ENCODE results near the gene IDH2. TPM values are rescaled to one million over a fixed set of nuclear protein-coding genes. Genes with fewer than 3 reads are reported as not detected.
A peak's percentile ranks its signal among the peaks of the same experiment; 100 is the strongest.

Gene IDH2
- total RNA-seq, 1 experiment from 2014 or later, result 53.3 TPM

DNA sequence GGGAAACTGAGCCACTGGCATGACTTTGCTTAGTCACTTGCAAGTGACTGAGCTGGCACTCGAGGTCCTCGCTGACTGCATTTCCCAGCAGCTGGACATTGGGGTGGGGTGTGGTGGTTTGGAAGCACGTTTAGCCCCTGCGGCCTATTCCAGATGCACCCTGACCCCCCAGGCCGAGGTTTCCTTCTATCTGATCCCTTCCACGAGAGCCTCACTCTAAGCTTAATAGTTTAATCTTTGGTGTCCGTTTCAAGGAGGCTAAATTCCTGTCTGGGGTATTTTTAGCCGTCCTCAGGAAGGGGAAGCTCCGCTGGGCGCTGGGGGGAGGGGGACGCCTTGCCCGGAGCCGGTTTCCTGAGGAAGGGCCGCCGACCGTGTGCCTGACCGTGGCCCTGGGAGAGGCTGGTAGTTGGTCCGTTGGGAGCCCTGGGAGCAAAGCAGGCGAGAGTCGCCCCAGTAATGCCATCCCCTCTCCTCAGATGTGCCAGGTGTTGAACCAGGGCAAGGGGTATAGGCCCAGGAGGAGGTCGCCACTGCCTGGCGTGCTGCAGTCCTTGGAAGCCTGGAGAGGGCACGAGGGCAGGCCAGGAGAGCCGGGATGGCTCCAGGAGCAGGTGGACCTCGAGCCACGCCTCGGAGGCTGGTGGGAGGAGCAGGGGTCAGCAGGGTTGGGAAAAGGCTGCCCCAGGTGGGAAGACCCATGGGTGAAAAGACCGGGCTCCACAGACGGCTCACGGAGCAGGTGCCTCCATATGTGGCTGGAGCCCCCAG is 37.2 kb downstream of the IDH2 start (continued):
- TF ChIP-seq, protein P1, sequence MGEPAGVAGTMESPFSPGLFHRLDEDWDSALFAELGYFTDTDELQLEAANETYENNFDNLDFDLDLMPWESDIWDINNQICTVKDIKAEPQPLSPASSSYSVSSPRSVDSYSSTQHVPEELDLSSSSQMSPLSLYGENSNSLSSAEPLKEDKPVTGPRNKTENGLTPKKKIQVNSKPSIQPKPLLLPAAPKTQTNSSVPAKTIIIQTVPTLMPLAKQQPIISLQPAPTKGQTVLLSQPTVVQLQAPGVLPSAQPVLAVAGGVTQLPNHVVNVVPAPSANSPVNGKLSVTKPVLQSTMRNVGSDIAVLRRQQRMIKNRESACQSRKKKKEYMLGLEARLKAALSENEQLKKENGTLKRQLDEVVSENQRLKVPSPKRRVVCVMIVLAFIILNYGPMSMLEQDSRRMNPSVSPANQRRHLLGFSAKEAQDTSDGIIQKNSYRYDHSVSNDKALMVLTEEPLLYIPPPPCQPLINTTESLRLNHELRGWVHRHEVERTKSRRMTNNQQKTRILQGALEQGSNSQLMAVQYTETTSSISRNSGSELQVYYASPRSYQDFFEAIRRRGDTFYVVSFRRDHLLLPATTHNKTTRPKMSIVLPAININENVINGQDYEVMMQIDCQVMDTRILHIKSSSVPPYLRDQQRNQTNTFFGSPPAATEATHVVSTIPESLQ (CRISPR knock-in tag; IDR thresholded peaks at IDR 0.05), result no peak

DNA sequence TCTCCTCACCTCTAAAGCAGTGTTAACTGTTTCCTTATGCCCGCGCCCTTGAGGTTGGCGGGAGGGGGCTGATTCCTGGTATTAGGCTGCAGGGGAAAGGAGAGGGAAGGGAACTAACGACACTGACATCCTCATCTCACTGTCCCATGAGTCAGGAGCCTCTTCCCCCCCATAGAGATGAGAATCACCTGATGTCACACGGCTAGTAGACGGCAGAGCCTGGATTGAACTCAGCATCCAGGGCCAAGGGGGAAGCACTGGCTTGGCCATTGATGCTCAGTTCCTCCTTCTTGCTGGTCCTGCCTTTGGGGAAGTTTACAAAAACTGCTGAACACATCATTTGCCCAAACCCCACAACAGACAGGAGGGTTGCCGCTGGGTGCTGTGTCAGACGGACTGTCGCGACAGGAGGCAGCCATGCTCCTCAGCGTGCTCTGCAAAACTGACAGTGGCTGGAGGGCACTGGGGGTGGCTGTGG is 38.5 kb downstream of the IDH2 start:
- Mint-ChIP-seq H3K27me3 (ENCODE audit: low read depth) (no peaks in the 10 kb centered on the region; the same call in 1 of the 2 replicates), H3K4me1 (peaks cover 63% of the 10 kb centered on the region), H3K4me3 (no peak overlapping the region), H3K27ac (peak overlapping the region; percentile 87), H3K36me3 (no peaks in the 10 kb centered on the region), H3K9me3 (peaks cover 2% of the 10 kb centered on the region; the same call in 1 of the 2 replicates)
- no peak for DNase-seq (ENCODE audit: low spot score)
- ChIA-PET CTCF (interaction anchor here (1.2 kb wide), 1 partner anchor 92 kb away, joined by 3 read pairs; no protein-coding TSS in a partner anchor), POLR2A (no interaction called here)
- no peak for ATAC-seq
- TF ChIP-seq GRHL2 (CRISPR knock-in tag; IDR thresholded peaks at IDR 0.05; ENCODE audit: insufficient replicate concordance, severe bottlenecking), result no peak
- TF ChIP-seq, protein P2, sequence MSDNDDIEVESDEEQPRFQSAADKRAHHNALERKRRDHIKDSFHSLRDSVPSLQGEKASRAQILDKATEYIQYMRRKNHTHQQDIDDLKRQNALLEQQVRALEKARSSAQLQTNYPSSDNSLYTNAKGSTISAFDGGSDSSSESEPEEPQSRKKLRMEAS (CRISPR knock-in tag; IDR thresholded peaks at IDR 0.05), result 0 out of 2 replicates have a peak, but pooled peaks have one; percentile 18
- TF ChIP-seq, protein P3, sequence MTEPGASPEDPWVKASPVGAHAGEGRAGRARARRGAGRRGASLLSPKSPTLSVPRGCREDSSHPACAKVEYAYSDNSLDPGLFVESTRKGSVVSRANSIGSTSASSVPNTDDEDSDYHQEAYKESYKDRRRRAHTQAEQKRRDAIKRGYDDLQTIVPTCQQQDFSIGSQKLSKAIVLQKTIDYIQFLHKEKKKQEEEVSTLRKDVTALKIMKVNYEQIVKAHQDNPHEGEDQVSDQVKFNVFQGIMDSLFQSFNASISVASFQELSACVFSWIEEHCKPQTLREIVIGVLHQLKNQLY (CRISPR knock-in tag; IDR thresholded peaks at IDR 0.05), result no peak
- TF ChIP-seq, protein P4, sequence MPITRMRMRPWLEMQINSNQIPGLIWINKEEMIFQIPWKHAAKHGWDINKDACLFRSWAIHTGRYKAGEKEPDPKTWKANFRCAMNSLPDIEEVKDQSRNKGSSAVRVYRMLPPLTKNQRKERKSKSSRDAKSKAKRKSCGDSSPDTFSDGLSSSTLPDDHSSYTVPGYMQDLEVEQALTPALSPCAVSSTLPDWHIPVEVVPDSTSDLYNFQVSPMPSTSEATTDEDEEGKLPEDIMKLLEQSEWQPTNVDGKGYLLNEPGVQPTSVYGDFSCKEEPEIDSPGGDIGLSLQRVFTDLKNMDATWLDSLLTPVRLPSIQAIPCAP (CRISPR knock-in tag; IDR thresholded peaks at IDR 0.05), result no peak
- no peak for TF ChIP-seq ZNF396 (CRISPR knock-in tag; IDR thresholded peaks at IDR 0.05; ENCODE audit: borderline replicate concordance)
- no peak for TF ChIP-seq NFE2L1 (CRISPR knock-in tag; IDR thresholded peaks at IDR 0.05)

DNA sequence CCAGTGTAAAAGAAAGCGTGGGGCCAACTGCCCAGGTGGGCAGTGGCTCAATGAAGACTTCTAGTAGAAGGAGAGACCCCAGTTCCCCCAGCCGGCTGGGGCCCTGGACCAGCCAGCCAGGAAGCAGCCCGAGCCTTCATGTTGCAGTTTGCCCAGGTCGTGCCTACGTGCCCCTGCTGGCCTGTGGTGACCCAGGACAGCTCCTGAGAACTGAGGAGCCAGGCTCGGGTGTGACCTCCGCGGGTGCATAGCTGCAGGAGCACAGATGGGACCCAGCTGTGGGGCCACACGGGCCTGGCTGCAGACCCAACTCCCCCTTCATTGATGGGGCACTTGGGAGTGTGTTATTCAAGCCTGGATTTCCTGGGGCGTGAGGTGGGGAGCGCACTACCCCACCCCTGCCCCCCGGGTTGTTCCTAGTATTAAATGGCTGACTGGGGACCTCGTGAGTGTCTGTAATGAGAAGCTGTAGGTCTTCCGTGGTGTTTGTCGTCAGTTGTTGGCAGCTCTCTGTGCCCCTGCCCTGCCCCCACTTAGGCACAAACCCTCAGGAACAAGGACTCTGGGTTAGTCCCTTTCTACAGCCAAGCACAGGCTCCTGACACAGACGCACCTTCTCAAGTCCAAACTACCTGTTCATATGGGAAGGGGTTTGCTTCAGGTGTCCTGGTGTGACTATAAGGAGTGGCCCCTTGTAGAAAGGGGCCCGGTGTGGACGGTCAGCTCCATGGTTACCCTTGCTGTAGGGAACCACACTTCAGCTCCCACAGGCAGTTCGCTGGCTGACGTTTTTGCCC is 39.1 kb downstream of the IDH2 start:
- H3K36me3 Mint-ChIP-seq, result no peaks in the 10 kb centered on the region

More for the DNA sequence above, 39.1 kb downstream of the IDH2 start:
- POLR2A ChIA-PET, result interaction anchor here (1.4 kb wide), 1 partner anchor 12 kb away, joined by 5 read pairs; no protein-coding TSS in a partner anchor
- H3K4me3 Mint-ChIP-seq, result no peak overlapping the region
- peak overlapping the region; percentile 89 for H3K27ac Mint-ChIP-seq
- H3K27me3 Mint-ChIP-seq (ENCODE audit: low read depth), result no peaks in the 10 kb centered on the region; the same call in 1 of the 2 replicates
- no peak for ATAC-seq
- TF ChIP-seq CREB1 (CRISPR knock-in tag; IDR thresholded peaks at IDR 0.05) (0 out of 2 replicates have a peak, but pooled peaks have one; percentile 12), ZNF138 (CRISPR knock-in tag; conservative IDR thresholded peaks at IDR 0.05) (no peak), ZNF416 (CRISPR knock-in tag; IDR thresholded peaks at IDR 0.05) (no peak)
- TF ChIP-seq, protein P5, sequence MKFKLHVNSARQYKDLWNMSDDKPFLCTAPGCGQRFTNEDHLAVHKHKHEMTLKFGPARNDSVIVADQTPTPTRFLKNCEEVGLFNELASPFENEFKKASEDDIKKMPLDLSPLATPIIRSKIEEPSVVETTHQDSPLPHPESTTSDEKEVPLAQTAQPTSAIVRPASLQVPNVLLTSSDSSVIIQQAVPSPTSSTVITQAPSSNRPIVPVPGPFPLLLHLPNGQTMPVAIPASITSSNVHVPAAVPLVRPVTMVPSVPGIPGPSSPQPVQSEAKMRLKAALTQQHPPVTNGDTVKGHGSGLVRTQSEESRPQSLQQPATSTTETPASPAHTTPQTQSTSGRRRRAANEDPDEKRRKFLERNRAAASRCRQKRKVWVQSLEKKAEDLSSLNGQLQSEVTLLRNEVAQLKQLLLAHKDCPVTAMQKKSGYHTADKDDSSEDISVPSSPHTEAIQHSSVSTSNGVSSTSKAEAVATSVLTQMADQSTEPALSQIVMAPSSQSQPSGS (CRISPR knock-in tag; IDR thresholded peaks at IDR 0.05; ENCODE audit: borderline replicate concordance, low read depth), result no peak
- TF ChIP-seq, protein P6, sequence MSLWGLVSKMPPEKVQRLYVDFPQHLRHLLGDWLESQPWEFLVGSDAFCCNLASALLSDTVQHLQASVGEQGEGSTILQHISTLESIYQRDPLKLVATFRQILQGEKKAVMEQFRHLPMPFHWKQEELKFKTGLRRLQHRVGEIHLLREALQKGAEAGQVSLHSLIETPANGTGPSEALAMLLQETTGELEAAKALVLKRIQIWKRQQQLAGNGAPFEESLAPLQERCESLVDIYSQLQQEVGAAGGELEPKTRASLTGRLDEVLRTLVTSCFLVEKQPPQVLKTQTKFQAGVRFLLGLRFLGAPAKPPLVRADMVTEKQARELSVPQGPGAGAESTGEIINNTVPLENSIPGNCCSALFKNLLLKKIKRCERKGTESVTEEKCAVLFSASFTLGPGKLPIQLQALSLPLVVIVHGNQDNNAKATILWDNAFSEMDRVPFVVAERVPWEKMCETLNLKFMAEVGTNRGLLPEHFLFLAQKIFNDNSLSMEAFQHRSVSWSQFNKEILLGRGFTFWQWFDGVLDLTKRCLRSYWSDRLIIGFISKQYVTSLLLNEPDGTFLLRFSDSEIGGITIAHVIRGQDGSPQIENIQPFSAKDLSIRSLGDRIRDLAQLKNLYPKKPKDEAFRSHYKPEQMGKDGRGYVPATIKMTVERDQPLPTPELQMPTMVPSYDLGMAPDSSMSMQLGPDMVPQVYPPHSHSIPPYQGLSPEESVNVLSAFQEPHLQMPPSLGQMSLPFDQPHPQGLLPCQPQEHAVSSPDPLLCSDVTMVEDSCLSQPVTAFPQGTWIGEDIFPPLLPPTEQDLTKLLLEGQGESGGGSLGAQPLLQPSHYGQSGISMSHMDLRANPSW (CRISPR knock-in tag; conservative IDR thresholded peaks at IDR 0.05; ENCODE audit: low read depth), result no peak
- CTCF ChIA-PET, result interaction anchor here (1.2 to 1.3 kb wide), 2 partner anchors 12 to 92 kb away, joined by 3 to 4 read pairs; no protein-coding TSS in a partner anchor
- peaks cover 4% of the 10 kb centered on the region; the same call in 1 of the 2 replicates for H3K9me3 Mint-ChIP-seq
- H3K4me1 Mint-ChIP-seq, result peaks cover 65% of the 10 kb centered on the region
- DNase-seq (ENCODE audit: low spot score), result no peak
